ENCODE data around the gene CYP19A1.

Gene CYP19A1

DNA sequence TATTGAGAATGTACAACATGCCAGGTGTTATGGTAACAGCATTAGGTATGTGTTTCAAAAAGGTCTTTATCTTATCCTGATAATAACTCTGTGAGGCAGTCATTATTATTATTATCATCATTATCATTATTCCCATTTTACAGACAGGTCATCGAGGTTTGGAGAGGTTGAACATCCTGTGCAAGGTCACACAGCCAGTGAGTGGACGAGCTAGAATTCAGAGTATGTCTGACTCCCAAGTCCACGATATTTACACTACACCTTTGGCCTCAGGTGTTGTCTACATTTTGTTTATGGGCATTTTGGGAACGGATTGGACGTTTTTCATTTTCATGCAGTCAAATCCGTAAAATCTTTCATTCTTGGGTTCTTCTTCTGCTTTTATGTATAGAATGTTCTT lies 27.0 kb upstream of the CYP19A1 start:
- TF ChIP-seq, protein P1, sequence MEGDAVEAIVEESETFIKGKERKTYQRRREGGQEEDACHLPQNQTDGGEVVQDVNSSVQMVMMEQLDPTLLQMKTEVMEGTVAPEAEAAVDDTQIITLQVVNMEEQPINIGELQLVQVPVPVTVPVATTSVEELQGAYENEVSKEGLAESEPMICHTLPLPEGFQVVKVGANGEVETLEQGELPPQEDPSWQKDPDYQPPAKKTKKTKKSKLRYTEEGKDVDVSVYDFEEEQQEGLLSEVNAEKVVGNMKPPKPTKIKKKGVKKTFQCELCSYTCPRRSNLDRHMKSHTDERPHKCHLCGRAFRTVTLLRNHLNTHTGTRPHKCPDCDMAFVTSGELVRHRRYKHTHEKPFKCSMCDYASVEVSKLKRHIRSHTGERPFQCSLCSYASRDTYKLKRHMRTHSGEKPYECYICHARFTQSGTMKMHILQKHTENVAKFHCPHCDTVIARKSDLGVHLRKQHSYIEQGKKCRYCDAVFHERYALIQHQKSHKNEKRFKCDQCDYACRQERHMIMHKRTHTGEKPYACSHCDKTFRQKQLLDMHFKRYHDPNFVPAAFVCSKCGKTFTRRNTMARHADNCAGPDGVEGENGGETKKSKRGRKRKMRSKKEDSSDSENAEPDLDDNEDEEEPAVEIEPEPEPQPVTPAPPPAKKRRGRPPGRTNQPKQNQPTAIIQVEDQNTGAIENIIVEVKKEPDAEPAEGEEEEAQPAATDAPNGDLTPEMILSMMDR (IDR thresholded peaks at IDR 0.05; ENCODE audit: poor library complexity, severe bottlenecking) = no peak
- H3K4me3 ChIP-seq (ENCODE audit: severe bottlenecking) = no peak overlapping the region
- no peaks in the 10 kb centered on the region for H3K36me3 ChIP-seq (ENCODE audit: low read depth)
- ATAC-seq (ENCODE audit: low read depth) (no peak), DNase-seq (ENCODE audit: low spot score) (no peak)
- H3K4me1 ChIP-seq (ENCODE audit: insufficient read depth, poor library complexity, severe bottlenecking) = peaks cover 16% of the 10 kb centered on the region
- no peaks in the 10 kb centered on the region for H3K9me3 ChIP-seq (ENCODE audit: severe bottlenecking)
- H3K27me3 ChIP-seq (ENCODE audit: insufficient read depth, poor library complexity, severe bottlenecking) = no peaks in the 10 kb centered on the region
- H3K27ac ChIP-seq (ENCODE audit: poor library complexity, severe bottlenecking) = no peak overlapping the region

- Histone ChIP-seq H3K4me1 (ENCODE audit: insufficient read depth, poor library complexity, severe bottlenecking) (peaks cover 8% of the 10 kb centered on the region), H3K27ac (ENCODE audit: poor library complexity, severe bottlenecking) (no peak overlapping the region), H3K9me3 (ENCODE audit: severe bottlenecking) (no peaks in the 10 kb centered on the region), H3K4me3 (ENCODE audit: severe bottlenecking) (no peak overlapping the region), H3K27me3 (ENCODE audit: insufficient read depth, poor library complexity, severe bottlenecking) (no peaks in the 10 kb centered on the region), H3K36me3 (ENCODE audit: low read depth) (no peaks in the 10 kb centered on the region)
- DNase-seq (ENCODE audit: low spot score) (no peak), ATAC-seq (ENCODE audit: low read depth) (no peak)
- TF ChIP-seq, protein P1 (IDR thresholded peaks at IDR 0.05; ENCODE audit: poor library complexity, severe bottlenecking) = no peak
Measured at GRCh38 chr15:51363383-51363782, 25.0 kb upstream of the CYP19A1 start.

DNA sequence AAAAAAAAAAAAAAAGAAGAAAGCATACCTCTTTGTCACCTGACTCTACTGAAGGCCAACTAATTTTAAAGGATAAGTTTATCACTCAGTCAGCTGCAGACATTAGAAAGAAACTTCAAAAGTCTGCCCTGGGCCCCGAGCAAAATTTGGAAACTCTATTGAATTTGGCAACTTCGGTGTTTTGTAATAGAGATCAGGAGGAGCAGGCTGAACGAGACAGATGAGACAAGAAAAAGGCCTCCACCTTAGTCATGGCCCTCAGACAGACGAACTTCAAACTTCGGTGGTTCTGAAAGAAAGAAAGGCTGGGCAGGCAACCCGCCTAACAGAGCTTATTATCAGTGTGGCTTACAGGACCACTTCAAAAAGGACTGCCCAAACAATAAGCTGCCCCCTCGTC lies 21.6 kb upstream of the CYP19A1 start:
- no peaks in the 10 kb centered on the region for H3K36me3 ChIP-seq (ENCODE audit: low read depth)
- H3K4me3 ChIP-seq (ENCODE audit: severe bottlenecking) = no peak overlapping the region
- no peak for DNase-seq (ENCODE audit: low spot score)
- no peak for ATAC-seq (ENCODE audit: low read depth)
- H3K27ac ChIP-seq (ENCODE audit: poor library complexity, severe bottlenecking) = no peak overlapping the region
- no peaks in the 10 kb centered on the region for H3K4me1 ChIP-seq (ENCODE audit: insufficient read depth, poor library complexity, severe bottlenecking)
- no peaks in the 10 kb centered on the region for H3K9me3 ChIP-seq (ENCODE audit: severe bottlenecking)
- TF ChIP-seq, protein P1 (IDR thresholded peaks at IDR 0.05; ENCODE audit: poor library complexity, severe bottlenecking) = no peak
- no peaks in the 10 kb centered on the region for H3K27me3 ChIP-seq (ENCODE audit: insufficient read depth, poor library complexity, severe bottlenecking)

- Histone ChIP-seq H3K4me1 (ENCODE audit: insufficient read depth, poor library complexity, severe bottlenecking) (no peaks in the 10 kb centered on the region), H3K9me3 (ENCODE audit: severe bottlenecking) (no peaks in the 10 kb centered on the region), H3K27ac (ENCODE audit: poor library complexity, severe bottlenecking) (no peak overlapping the region), H3K4me3 (ENCODE audit: severe bottlenecking) (no peak overlapping the region), H3K36me3 (ENCODE audit: low read depth) (no peaks in the 10 kb centered on the region), H3K27me3 (ENCODE audit: insufficient read depth, poor library complexity, severe bottlenecking) (no peaks in the 10 kb centered on the region)
- ATAC-seq (ENCODE audit: low read depth) (no peak), DNase-seq (ENCODE audit: low spot score) (no peak)
- TF ChIP-seq, protein P1 (IDR thresholded peaks at IDR 0.05; ENCODE audit: poor library complexity, severe bottlenecking) = no peak
Measured at GRCh38 chr15:51356983-51357382, 18.6 kb upstream of the CYP19A1 start.

DNA sequence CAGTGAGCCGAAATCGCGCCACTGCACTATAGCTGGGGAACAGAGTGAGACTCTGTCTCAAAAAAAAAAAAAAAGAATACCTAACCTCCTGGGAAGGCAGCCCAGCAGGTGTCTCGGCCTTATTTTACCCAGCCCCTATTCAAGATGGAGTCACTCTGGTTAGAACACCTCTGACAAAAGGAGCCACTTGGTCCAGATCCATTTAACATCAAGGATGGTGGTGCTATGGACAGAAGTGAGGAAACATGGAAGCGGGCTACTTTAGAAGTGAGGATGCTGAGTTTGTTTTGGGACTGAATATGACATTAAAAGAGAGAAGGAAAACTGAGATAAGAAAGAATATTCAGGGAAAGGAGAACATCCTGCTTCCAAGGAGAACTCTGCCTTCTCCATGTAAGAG lies 17.8 kb upstream of the CYP19A1 start:
- Histone ChIP-seq H3K36me3 (ENCODE audit: low read depth) (no peaks in the 10 kb centered on the region), H3K27me3 (ENCODE audit: insufficient read depth, poor library complexity, severe bottlenecking) (no peaks in the 10 kb centered on the region), H3K4me1 (ENCODE audit: insufficient read depth, poor library complexity, severe bottlenecking) (no peaks in the 10 kb centered on the region), H3K9me3 (ENCODE audit: severe bottlenecking) (no peaks in the 10 kb centered on the region), H3K27ac (ENCODE audit: poor library complexity, severe bottlenecking) (no peak overlapping the region), H3K4me3 (ENCODE audit: severe bottlenecking) (no peak overlapping the region)
- DNase-seq (ENCODE audit: low spot score) (no peak), ATAC-seq (ENCODE audit: low read depth) (no peak)
- TF ChIP-seq, protein P1 (IDR thresholded peaks at IDR 0.05; ENCODE audit: poor library complexity, severe bottlenecking) = no peak

Data from RWPE2 (cell line).